GM21825 (cell line): ENCODE results near the gene HHEX.
A peak's percentile ranks its signal among the peaks of the same experiment; 100 is the strongest.

ENCODE experiments used
- ATAC-seq: cut with Tn5 transposase; IDR thresholded peaks from one replicate; pipeline ENCODE4 v1.9.1; 2021; ENCODE audit warnings: mild to moderate bottlenecking, moderate library complexity; ENCODE audit not compliant: unreplicated experiment

Gene HHEX

DNA sequence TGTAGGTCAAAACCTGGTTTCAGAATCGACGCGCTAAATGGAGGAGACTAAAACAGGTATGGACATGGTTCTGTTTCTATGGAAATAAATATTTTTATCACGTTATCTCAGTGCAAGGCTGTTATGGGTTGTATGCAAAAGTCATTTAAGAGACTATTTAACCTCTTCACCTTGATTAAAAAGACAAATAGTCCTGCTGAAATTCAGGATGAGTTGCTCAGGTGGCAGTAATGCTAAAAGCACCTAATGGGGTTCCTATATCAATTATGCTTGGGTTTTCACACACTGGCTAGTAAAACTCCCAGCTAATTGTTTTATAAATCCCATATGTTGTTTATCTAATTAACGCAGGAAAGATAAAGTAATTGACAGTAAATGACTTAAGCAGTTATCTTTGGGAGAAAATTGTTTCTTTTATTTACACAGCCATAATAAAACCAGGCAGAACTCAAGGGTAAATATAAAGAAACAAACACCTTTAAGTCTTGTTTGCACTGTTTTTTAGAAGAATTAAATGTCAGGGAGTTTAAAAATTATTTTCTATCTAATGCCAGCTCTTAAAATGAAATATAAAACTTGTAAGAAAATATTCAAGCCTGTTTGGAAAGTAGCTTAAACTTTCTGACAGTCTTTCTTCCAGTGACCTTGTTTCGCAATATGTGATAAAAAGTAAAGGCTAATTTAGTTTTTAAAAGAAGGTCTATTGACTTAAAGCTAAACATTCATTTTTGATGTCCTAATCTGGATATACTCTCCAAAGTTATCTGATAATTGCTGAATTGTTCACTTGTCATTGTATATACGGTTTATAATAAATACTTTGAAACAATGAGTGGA is 3.2 kb downstream of the HHEX start:
- ATAC-seq, result no peak

DNA sequence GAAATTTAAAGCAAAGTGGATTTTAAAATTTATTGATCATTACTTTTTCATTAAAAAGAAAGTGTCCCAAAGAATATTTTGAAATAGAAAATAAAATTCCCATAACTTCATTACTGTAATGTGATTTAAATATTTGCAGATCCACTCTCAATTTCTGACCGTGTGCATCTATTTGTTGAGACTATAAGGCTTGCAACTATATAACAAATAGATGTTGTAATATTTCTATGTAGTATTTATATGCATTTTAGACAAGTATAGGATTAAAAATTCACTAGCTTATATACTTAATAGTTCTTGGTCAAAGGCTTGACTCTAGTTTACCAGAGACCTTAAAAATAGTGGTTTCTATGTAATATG is 3.8 kb downstream of the HHEX start:
- no peak for ATAC-seq

DNA sequence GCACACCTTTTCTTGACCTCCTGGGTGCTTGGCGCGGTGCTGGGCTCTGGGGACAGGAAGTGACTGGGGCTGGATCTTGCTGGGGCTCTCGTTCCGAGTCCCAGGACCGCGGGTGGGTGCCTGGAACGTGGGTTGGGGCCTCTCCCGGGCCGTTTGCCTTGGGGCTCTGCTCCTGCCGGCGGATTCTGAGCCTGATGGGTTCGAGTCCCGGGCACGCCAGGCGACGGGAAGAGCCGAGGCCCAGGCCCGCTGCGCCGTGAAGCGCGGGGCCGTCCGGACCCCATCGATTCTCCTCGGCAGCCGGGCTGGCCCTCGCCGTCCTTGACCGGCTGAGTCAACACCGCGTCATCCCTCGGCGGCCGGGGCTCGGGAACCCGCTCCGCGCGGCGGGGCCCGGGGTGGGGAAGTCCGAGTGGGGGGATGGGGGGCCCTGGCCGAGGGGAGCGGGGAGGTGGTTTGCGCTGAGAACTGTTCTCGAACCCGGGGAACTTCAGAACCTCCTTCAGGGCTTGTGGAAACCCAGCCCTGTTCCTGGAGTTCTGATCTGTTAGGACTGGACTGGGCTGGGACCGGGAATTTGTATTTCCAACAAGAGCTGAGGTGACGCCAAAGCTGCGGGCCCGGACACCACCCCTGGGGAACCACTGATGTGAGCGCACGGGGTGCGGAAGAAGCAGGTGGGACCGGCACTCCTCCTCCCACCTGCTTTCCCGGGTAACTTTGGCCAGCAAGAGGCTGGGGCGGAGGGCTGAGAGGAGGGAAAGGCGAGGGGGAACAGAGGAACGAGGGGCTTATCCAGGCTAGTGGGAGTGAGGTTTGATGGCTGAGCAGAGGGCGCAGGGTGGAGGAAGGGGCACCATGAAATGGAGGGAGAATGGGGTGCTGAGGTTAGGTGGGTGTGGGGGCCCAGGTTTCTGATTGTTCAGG is 6.2 kb downstream of the HHEX start:
- ATAC-seq, result no peak

DNA sequence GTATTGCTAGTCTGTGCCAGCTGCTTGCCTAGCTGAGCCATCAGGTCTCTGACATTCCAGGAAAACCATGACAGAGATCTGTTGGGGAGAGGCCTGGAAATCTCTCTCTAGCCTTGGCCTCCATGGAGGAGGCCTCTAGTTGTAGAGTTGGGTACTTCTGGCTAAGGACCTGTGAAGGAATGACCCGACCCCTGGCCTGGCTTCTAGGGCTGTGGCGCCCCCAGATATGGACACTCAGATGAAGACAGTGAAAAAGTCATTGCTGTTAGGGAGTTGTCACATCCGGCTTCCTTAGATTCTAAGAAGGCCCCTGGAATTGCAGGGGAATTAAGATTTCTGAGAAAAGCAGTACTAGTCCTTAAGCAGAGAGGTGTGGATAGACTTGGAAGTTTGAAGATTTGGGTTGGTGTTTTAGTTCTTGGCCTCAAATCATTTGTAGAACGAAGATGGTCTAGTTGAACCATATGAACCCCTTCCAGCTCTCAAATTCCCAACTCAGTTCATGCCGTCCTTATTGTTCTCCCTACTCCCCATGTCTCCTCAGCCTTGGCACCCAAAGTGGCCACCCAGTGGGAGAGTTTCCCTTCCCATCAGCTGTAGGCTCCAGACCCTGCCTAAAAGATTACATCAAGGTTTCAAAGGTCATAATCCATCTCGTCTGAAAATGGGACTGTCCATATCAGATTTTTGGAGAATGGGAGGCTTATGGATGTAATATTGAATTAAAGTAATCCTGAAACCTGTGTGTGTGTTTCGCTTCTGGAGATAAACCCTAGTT is 7.0 kb downstream of the HHEX start:
- no peak for ATAC-seq

DNA sequence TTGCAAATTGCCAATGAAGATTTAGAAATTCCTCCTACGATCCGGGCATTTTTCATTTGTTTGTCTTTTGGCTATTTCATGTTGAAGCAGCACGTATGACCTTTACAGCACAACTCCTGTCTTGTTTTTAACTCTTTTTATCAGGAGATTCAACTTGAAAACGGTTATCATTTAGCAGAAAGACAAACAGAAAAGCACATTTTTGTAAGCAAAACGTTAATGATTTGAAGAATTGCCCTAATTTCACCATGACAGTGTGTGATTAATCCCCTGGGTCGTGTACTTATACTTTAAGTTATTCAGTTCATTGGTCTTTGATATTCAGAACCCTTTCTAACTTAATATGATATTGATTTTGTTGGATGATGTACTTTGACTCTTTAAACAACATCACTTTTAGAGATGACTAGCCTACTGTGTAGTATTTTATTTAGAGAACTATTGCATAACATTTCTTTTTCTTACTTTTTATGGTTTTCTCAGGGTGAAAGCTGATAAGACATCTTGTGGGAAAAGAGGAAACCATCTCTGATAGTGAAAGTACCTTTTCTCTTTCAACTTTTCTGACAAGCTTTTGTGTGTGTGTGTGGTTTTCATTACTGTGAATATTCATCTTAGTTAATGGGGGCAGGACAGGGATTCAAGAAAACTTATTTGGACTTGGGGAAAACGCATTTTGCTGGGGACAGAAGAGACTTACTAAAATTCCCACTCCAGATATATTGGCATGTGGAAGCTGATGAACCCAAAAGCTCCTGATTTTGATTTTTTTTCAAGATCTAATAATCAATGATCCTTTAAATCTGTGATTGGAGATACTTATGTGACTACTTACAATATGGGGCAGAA is 8.1 kb downstream of the HHEX start:
- ATAC-seq, result no peak

DNA sequence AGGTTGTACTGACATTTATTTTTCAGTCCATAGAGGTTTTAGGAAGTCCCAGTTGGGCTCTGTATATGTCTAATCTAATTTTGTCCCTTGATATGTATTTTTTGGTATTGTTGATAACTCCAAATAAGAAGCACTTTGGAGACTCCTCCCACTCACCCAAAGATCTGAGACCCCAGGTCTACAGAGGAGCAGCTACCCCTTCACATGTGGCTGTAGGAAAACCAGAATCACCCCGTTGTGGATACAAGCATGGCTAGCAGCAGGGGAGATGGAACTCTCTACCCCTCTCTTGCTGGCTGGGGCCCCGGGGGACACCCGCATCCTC is 9.4 kb downstream of the HHEX start:
- ATAC-seq, result no peak

DNA sequence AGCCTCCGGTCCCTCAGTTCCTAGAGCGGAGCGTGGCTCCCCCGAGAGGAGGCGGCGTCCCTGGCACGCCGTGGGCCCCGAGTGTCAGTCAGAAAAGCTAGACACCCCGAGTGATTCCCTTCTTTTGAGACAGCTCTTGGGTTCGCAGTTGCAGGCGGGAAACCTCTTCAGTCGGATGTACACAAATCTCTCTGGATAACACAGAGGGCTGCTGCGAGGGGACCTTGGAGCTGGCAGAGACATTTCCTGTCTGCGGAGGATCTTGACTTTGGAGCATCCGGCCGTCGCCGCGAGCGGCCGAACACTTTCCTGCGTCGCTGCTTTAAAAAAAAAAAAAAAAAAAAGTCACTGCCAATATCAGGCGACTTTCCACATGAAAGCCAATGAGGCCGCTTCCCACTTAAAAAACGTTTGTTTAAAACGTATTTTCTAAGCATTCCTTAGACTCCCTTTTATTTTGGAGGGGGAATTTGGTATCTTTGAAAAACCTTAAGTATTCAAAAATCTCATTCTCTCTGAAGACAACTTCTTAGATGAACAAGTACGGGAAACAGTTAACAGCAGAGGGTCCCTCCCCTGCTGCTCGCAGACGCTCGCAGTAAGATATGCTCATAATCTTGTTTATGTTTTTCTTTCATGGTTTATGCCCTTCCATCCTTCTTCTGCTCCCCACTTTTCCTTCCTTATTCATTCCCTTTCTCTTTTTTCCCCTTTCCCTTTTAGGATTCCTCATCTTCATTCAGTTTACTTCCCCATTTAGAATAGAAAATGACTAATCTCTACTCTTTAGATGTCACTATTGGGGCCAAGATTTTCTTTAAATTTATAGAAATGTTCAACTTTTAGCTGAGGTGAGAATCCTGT is 10.0 kb downstream of the HHEX start:
- ATAC-seq, result no peak

DNA sequence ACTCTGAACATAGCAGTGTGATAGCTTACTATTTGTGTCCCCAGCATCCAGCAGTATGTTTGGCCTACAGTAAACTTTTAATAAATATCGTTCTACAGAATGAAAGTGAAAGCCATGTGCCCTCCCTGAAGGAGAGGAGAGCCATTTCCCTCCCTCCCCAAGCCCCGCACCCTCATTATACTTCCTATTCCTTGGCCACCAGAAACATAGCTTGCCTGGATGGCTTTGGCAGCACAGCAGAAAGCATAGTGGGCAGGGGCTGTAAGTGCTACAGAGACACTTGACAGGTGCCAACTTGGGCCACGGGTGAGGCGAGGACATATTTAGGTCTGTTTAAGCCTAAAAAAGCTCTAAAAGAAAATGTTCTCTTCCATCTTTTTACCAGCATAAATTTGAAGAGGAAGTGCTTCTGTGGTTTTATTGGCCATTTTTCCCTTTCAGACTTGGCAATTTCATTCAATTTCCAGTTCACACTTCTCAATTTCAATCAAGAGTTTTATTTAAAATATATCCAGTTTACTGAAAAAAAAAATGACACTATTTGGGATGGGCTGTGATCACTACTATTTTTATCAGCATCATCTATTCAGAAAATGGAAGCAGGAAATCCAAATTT is 12.7 kb downstream of the HHEX start:
- no peak for ATAC-seq

DNA sequence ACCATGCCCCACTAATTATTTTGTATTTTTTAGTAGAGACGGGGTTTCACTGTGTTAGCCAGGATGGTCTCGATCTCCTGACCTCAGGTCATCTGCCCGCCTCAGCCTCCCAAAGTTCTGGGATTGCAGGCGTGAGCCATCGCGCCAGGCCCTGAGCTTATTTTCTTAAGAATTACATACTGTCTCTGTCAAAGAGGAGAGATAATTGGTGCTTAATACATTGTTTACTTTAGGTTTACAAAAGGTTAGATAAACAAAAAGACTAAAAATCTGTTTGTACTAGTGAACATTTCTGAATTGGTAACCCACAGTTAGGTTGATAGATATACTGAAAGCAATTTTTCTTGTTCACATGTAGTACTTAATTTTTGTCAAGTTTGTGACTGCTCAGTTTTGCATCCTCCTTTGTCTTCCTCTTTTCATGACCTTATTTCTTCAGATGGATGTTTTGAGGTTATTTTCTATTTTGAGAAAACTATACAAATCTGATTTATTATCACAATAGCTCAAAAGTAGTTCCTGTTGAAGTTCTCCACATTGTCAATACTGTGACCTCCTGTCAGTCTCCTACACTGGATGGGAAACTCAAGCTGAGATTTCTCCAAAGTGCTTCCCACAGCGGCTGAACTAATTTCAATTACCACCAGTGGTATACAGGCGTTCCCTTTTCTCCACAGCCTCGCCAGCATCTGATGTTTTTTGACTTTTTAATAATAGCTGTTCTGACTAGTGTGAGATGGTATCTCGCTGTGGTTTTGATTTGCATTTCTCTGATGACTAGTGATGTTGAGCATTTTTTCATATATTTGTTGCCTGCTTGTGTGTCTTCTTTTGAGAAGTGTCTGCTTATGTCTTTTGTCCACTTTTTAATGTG is 22.5 kb downstream of the HHEX start:
- no peak for ATAC-seq

DNA sequence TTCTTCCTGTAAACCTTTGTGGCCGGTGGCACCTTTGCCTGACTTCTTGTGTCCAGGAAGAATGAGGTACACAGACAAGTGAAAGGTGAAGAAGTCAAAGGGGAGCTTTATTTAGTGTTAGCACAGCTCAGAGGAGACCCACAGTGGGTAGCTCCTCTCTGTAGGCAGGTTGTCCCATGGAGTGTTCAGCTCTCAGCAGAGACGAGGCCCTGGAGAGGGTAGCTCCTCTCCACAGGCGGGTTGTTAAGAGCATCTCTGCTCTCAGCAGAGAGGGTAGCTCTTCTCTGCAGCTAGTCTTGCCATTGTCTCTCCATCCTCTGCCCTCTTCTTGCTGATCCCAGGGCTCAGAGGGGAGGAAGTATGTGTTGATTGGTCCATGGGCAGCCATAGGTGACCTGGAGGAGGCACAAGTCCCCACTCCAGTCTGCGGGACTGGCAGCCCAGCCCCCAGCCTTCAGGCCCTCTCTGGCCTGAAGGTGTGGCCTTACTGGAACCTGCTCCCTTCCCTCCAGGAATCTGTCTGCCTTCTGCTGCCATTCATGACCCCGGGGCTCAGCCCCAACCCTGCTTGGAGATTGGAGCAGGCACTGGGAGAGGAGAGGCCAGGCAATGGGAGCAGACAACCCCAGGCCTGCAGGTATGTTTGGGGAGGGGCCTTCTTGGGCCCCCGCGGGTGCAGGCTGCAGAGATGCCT is 24.5 kb downstream of the HHEX start:
- ATAC-seq, result no peak

DNA sequence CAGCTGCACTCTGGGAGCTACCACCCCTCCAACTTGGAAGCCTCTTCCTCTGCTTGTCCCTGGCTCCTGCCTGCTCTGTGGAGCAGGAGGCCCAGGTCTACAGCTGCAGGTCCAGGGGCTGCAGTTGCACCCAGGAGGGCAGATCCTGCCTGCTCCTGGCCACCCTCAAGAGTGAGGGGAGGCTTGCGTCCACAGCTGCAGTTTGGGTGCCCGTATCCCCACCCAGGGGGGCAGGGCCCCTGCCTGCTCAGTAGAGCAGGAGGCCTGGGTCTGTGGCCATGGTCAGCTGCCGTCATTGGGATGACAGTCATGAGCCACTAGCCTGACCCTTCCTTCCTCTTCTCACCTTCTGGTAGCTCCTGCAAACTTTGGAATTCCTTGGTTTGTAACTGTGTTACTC is 25.1 kb downstream of the HHEX start:
- ATAC-seq, result no peak

DNA sequence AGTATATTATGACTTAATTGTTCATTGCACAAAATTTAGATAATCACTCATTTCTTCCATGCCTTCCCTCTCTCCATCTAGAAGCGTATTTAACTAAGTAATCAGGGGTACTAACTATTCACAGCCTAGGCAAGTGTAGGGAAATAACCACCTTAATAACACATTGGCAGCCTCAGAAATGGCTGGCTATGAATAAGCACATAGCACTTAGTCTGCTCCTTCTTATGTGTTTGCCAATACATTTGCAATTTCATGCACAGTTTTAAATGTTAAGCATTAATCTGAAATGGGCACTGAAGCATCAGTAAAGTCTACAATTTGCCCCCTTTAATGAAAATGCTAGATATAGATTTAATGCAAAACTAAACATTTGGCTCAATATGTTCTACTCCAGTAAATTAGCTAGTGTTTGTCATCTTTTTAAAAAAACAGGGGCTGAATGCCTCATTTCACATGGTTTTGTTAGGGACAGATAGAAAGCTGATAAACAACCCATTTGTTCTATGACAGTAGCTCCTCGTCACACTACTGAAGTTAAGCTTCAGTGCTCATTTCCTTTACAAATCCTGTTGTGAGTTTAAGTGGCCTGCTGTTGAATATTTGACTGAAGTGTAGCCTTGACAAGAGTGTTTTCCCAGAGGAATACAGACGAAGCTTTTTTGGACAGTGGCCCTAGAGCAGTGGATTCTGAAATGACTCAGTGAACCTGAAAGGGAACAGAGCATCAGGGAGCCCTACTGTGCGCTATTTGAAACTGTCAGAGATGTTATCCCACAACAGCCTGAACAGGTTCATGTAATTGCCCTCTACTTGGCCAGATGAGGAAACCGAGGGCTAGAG is 30.5 kb downstream of the HHEX start:
- ATAC-seq, result no peak

DNA sequence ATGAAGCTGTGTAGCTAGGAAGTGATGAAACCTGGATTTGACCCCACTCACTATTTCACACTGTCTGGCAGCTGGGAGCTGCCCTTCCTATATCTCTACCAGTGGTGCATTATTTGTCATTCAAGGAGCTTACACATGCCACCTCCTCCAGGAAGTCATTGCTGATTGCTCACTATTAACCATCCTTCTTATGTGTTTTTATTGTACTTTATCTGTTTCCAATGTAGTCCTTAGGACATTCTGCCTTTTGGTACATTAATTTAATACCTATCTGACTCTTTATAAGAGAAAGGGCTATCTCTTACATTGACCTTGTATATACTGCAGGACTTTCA is 31.0 kb downstream of the HHEX start:
- ATAC-seq, result no peak

DNA sequence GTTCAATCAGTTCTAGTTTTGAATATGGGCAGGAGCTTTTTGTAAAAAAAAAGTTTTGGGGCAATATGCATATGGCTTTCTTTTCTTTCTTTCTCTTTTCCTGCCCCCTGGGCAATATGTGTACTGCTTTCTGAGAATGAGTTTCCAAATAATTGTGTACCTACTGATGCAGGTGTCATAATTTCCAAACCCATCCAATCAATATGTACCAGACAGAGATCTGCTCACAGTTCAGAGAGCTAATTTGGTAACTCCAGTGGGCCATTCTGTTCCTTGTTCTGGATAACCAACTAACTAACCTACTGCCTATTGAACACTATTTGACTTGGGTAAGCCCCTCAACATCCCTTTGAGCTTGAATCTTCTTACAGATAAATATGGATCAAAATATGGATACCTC is 32.6 kb downstream of the HHEX start:
- no peak for ATAC-seq

DNA sequence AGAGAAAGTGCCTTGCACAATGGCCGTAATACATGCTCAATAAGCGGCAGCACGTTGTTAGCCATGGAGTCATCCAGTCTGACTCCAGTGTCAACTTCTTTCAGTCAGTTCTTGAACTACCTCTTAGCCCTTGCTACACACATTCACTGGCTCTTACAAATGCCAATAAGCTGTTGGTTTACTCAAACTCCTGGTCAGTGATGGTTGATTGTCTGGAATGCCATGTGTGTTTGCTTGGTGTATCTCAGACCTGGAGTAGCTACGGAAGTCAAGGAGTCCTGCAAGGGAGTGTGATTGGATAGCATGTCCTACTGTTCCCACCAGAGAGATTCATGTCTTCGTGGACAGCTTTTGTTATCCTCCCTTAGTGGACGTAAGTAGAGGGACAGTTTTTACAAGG is 37.4 kb downstream of the HHEX start:
- ATAC-seq, result no peak

DNA sequence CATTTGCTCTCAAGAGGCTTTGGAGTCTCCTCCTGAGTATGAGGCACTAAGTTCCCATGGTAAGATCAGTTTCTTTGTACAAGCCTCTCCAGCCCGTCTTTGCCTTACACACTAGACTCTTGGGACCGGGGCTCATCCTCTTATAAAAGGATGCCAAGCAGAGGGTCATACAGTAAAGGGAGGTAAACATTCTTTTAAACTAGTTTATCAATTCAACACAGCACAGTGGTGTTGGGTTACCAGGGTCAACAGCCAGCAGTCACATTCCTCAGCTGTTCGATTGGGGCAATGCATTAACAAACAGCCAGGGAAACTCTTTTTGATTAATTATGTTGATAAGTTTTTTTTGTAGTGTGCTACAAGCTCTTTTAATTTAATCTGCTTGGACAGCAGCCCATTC is 37.8 kb downstream of the HHEX start:
- ATAC-seq, result no peak

DNA sequence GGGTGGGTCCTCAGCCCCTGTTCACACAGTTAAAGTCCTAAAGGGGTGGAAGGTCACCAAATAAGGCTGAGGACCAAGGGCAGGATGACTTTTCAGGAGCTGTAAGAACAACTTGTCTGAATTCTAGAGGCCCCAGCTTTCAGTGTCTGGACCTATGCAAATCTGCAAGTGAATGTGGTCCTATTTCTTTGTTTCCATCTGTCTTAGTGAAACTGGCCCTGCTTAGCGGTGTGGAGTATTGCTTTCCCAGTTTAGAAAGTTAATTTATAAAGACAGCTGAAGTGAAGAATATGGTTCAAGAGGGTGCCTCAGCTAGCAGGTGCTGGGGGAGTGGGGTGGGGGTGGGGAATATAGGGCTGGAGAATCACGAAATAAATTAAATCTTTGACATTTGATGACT is 40.1 kb downstream of the HHEX start:
- peak; percentile 95 for ATAC-seq
